ENCODE data around the gene RAI1.
"Not testable (repeated sequence)": the region's sequence is repeated elsewhere in the genome, so short reads cannot be mapped to it uniquely, and the experiment has no call there.

Gene RAI1

DNA sequence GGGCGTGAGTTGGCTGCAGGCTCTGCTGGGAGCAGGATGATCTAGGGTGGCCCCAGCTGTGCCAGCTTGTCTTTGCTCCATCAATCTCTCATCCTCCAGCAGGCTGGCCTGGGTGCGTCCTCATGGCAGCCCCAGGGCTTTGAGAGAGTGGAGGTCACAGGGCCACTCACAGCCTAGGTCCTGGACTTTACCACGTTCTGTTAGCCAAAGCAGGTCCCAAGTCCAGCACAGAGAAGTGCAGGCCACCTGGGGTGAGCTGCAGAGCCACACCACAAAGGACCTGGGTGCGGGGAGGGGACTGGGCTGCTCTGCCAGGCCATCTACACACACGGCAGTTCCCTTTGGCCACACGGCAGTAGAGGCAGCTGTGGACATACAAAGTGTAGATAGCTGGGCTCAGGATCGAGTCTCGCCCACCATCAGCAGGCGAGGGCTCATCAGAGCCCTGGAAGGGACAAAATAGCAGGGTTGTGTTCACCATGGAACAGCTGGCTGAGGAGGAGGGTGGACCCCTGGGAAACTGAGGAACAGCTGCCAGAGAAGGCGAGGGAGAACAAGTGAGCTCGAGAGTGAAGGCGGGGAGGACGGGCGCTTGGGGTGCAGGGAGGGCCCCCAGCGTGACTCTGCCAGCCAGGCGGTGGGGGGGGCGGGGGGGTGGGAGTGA, 125.5 kb downstream of the RAI1 start:
- DNase-seq = no peak

DNA sequence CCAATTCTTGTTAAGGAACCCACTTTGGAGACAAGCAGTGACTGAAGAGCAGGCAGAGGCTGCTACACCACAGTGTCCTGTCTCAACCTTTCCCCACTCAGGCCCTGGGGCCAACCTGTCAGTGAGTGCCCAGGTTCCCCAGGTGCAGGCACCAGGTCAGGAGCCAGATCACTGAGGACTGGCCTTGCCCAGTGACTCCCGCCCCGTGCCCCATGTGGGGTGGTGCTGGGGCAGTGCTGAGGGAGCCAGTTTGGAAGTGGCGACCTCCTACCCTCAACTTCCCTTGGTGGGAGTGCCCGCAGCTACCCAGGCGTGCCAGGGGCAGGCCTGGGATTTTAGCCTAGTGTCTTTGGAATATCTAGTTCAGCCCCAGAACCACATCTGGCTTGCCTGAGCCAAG, 126.2 kb downstream of the RAI1 start:
- DNase-seq = no peak

DNA sequence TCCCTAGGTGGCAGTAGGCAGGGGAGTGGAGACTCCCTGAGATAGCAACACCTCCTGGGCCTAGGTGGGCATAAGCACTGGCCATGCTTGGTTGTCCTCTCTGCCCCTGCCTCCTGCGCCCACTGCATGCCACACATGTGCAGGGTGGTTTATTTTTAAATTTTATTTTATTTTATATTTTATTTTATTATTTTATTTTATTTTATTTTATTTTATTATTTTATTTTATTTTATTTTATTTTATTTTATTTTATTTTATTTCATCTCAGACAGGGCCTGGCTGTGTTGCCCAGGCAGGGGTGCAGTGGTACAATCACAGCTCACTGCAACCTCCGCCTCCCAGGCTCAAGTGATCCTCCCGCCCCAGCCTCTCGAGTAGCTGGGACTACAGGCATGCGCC, 126.9 kb downstream of the RAI1 start:
- not testable (repeated sequence) for DNase-seq

DNA sequence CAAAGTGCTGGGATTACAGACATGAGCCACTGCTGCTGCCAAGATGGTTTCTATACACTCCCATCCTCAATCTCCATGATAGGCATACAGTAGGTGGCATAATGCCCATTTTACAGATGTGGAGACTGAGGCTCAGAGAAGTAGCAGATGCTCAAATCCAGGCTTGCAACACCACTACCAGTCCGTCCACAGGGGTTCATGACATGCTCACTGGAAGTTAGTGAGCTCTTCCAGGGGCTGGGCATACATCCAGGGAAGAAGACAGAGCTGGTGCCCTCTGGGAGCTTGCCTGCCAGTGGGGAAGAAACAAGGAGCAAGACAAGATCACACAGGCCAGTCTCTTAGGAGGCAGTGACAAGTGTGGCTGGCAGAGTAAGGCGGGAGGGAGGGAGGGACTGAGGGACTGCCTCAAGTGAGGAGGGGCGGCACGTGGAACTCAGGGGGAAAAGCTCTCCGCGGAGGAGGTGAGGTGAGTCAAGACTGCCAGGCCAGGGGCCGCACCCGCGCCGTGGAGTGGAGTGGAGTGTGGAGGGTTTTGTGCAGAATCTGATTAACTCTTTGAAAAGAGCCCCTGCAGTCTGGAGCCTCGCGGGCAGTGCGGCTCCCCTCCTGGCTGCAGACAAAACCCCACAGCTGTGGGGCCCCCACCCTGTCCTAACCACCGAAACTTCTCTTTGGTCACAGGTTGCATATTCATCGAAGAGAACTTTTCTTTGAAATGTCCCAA, 127.6 kb downstream of the RAI1 start:
- no peak for DNase-seq

DNA sequence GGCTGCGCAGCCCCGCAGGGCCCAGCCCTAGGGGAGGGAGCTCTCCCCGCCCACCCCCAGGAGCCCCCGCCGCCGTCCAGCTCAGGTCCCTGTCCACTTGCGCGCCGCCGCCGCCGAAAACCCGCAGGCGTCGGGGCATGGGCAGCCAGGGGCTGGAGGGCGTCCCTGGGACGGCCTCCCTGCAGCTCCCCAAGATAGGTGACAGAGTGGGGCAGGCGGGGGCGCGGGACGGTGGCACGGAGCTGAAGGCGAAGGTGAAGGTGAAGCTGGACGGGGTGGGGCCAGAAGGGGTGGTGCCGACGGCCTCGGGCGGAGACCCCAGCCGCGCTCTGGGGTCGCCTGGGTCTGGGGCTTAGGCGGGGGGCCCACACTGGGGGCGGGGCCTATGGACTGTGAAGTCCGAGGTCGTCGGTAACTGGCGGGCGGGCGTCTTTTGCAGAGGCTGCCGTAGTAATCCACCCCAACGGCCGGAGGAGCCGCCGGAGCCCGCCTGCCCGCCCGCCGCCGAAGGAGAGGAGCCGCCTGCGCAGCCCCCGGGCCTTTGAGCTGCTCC, 128.3 kb downstream of the RAI1 start:
- DNase-seq = no peak

DNA sequence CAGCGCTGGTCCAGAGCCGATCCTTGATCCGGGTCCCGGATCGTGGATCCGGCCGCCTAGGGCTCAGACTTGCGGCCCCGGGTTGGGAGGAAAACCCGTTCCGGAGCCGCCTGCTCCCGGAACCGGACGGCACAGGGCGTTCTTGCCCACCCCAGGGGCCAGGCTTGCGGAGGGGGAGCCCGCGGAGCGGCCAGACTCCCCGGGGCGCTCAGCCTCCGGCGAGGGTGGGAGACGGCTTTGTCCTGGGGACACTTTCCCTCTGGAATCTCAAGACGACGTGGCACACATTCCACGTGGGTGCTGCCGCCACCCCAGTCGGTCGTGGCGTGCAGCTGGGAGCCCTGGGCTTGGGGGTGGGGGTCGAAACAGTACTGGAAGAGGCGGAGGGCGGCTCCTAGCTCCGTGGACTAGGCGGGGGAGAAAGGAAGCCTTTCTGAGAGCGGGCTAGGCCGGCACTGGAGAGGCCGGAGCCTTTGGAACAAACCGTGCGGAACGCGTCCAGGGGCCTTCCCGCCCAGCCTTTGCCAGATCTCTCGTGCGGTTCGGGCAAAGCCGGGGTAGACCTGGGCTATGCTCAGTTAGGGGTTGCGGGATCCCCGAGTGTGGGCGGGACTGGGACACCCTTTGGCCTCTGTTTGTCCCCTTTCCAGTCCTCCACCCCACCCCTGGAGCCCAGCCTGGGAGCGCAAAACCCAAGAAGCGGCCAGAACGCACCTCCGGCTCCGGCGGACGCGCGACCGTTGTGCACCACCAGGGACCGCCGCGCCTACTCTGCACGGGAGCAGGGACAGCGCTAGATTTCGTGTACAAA, 129.0 kb downstream of the RAI1 start:
- no peak for DNase-seq

DNA sequence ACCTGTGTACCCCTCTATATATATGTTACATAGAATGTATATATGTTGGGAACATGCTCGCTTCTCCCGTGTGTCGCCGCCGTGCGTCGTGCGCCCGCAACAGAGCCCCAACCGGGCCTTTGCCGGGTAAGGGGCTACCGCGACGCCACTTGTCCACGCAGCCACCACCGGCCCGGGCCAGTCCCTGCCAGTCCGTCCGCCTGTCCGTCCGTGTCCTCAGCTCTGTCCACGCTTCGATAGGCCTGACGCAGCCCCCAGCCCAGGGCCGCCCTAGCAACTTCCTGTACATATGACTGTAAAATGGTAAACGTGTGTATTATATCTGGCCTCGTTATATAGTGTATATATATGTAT, 129.6 kb downstream of the RAI1 start:
- no peak for DNase-seq

DNA sequence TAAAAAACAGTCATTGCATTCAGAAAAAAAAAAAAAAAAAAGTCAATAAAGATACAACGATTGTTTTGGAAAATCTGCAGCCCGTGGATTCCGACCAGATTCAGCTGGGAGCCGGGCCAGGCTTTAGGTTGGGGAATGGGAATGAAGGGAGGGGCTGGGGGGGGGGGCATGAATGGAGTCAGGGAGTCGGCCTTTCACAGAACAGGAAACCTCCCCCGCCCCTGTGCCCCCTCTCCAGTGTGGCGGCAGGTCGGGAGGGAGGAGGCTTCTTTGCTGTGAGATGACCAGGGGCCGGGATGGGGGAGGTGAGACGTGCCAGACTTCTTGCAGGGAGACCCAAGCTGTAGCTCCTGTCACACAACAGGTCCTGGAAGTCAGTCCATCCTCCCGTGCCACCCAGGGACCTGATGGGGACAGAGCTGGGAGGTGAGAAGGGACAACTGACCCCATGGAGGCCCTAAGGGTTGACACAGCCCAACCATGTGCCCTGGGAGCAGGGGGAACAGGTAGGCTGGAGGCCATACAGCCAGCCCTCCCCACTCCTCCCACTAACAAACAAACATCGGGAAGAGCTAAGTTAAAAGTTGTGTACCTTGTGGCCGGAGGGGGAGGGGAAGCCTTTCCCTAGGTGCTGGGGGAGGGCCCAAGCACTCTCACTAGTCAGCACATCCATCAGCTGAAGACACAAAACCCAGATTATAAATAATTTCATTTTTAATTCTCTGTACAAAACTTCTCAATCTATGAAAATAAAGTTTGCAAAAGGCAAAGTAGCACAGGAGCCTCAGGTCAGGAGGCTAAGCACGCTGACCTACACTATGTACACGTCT, 130.3 kb downstream of the RAI1 start:
- no peak for DNase-seq

DNA sequence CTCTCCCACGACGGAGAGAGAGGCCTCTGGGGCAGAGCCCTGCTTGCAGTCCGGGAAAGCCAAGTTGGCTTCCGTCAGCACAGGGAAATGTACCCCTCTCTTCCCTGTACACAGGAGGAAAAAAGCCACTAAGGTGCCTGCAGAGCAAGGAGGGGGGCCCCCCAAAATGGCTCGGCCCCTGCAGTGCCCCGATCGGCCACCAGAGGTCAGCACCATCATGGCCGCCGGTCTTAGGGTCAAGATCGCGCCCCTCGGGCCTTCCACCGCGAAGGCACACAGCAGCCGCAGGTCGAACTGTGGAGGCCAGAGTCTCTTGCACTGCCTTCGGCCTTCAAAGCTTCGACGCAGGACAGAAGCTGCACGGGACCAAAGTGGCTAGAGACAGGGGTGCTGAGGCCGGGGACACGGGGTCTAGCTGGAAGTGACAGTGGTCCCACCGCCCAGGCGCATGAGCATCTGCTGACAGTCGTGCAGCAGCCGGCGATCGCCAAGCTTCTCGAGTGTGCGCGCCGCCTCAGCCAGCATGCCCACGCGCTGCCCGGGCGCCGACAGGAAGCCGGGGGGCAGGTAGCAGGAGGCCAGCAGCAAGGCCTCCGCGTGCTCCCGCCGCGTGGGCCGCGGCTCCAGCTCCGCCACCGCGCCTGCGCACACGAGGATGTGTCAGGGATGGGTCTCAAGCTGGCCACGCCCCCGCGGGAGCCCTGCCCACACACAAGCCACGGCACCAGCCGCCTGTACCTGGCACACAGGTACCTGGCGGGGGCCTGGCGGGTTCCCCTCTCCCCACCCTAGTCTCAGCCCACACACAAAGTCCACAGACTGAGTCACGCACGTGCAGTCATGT, 131.2 kb downstream of the RAI1 start:
- no peak for DNase-seq

DNA sequence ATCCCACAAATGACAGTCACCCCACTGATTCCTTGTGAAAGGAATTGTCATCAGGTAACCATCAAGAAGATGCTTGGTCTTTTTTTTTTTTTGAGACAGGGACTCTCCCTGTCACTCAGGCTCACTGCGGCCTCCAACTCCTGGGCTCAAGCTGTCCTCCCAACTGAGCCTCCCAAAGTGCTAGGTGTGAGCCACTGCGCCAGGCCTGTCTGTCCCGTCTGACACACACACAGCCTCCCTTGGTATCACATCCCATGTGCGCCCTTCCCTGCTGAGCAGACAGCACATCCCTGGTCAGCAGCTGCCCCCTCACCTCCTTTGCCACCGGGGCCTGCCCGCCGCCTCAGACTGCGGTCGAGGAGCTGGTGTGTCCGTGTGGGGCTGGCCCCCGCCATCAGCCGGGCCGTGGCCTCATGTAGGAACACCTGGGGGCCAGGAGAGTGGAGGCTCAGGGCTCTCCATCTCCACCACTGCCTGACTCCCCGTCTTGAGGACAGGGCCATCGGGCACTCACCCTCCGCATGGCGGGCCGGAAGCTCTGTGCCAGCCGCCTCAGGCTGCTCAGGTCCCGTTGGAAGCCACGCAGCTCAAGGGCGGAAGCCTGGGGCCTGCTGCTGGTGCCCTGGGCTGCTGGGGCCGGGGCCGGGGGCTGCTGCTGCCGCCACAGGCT, 131.9 kb downstream of the RAI1 start:
- DNase-seq = no peak

DNA sequence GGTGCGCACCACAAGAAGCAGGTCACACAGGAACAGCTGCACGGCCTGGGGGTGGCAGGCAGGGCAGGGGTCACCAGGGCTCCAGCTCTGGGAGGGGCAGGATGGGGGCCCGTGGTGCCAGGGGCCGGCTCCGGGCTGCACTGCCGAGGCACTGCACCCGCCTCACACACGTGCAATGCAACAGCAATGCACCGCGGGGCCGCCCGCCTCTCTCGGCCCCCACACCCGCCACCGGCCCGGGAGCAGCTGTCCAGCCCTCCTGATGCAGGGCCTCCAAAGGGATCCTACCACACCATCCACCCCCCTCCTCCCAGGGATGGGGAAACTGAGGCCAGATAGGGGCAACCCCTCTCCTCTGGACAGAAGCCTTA, 132.5 kb downstream of the RAI1 start:
- no peak for DNase-seq

DNA sequence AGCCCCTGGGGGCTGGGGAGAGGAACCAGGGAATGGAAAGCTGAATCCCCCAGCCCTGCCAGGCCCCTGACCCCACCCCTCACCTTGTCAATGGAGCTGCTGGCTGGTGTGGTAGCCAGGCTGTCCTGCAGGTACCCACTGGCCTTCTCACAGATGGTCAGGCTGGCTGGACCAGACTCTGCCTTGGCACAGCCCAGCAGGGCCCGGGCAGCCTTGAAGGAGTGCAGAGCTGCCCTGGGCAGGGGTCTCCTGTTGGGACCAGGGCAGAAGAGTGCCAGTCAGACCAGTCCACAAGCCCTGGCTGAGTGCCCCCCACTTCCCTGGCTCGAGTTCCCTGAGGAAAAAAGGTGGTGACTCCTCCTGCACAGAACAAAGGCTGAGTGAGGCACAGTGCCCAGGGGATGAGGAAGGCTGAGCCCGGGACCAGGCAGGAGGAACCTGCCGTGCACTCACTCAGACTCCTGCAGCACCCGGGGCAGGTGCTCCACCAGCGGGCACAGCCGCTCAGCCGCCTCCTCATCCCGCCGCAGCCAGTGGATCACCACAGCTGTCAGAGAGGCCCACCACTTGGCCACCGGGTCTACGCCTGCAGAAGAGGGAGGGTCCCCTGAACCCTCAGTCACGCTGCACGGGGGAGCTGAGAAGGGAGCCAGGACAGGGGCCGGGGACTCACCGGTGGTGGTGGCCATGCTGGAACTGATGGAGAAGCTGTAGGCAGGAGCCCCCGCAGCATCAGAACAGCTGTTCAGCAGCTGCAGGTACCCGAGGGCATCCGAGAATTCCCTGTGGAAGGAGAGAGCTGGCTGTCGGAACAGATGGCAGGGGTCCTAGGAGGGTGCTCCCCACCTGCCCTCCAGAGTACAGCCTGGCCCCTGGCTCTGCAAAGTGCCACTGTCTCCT, 133.2 kb downstream of the RAI1 start:
- no peak for DNase-seq

DNA sequence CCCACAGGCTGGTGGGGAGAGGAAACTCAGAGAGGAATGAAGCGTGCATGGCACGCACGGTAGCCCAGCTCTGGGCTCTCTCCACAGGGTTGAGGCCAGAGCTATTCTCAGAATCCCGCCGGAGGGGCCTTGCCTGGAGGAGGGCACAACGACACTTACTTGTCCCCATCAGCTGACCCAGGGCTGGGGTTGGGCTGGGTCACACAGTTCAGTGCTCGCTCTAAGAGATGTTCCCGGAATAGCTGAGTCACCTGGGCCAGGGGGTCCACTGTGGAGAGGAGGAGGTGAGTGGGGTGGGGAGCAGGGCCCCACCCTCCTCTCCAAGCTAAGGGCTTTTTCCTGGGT, 133.8 kb downstream of the RAI1 start:
- DNase-seq = no peak

DNA sequence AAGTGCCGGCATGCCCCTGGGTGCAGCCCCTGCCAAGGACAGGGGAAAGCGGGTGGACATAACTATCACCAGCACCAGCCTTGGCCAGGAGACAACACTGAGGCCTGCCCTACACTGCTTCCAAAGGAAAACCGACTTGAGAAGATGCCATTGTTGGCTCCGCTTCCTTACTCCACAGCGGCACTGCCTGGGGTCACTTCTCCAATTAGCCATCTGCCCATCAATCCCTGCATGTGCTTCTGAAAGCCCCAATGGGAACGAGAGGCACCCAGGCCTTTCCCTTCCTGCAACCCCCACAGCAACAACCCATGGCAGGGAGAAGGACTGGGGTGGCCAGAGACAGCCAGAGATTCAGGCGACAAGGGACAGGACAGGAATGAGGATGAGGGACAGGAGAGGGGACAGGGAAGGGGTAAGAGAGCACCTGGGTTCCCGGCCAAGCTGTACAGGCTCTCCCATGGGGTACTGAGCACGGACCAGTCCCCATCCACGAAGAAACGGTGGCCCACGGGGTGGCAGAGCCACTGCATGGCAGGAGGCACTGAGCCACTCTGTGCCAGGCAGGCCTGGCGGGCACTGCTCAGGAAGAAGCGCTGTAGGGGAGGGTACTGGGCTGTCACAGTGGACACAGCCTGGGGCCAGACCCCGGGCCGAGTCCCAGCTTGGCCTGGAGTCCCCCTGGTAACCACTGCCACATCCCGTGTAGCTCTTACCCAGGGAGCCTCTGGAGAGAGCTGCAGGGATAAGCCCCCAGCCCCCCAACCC, 134.4 kb downstream of the RAI1 start:
- no peak for DNase-seq

DNA sequence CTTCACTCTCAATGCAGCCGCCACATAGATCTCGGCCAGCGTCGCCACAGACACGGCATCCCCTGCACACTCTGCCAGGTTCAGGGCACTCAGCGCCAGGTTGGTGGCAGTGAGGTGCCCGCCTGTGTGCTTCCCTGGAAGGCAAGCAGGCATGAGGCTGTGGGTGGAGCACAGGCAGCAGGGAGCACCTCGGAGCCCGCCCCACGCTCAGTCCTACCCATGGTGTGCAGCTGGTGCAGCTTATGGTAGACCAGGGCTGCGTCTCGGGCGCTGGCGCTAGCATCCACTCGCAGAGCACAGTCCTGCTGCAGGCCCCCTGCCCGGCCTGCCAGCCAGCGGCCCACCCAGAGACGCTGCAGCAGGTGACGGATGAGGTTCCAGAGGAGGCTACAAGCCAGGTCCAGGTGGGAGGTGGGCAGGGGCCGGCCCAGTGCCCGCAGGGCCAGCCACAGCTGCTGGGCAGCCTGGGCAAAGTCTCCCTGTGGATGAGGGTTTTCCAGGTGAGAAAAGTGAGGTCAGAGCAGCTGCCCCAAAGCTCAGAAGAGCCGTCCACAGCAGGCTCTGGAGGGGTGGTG, 135.1 kb downstream of the RAI1 start:
- DNase-seq = no peak

DNA sequence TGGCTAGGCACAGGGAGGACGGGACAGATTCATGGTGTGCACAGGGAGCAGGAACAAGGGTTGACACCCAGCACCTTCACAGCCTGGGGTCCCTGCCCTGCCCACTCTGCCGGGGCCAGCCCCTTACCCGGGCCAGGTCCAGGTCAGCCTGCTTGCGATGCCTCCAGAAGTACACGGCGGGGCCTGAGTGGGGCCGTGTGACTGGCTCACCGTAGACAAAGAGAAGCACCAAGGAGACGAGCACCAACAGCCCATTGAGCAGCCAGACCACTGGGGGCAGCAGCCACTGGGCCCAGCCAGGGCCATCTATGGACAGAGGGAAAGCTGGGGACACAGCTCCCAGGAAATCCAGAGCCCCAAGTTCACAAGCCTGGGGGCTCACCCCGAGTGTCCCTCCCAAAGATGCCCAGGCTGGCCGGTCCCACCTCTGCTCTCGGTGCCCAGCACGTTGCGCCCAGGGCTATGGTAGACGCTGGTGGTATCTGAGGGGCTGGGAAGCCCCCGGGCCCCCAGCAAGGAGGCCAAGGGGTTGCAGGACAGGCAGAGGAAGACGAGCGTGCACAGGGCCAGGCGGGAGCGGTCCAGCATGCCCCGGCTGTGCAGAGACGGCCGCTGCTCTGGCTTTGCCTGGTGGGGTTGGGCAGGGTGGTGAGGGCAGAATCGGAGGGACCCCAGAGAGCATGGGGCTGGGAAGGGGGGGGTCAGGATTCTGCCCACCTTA, 135.7 kb downstream of the RAI1 start:
- DNase-seq = no peak

DNA sequence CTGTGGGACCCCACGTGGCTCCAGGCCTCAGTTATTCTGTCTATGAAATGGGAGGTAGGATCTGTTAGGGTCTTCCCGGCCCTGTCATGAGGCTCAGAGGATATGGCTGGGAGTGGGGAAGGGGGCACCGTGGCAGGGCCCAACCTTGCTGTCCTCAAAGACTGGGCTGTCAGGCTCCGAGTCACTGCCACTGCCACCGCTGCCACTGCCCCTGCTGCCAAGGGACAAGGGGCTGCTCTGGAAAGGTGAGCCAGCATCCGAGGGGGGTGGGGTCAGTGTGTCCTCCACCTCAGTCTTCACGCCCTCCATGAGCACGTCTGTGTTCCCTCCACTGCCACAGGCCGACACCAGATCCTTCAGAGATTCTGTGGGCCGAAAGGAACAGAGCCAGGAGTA, 136.3 kb downstream of the RAI1 start:
- no peak for DNase-seq

DNA sequence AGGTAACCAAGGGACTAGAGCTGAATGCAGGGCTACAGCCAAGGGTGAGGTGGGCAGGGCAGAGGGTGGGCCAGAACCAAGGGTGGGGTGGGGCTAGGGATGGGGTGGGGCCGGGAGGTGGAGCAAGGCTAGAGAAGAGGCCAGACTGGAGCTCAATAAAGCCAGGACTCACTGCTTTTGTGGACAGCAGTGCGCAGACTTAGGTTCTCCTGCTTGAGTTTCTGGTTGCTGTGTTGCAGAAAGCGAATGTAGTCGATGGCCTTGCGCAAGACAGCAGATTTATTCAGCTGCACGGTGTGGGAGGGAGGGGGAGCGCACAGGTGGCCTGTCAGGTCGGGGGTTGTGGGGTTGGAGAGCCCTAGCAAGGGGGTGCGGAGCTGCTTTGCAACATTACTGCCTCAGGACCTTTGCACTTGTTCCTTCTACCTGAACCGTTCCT, 136.8 kb downstream of the RAI1 start:
- no peak for DNase-seq

DNA sequence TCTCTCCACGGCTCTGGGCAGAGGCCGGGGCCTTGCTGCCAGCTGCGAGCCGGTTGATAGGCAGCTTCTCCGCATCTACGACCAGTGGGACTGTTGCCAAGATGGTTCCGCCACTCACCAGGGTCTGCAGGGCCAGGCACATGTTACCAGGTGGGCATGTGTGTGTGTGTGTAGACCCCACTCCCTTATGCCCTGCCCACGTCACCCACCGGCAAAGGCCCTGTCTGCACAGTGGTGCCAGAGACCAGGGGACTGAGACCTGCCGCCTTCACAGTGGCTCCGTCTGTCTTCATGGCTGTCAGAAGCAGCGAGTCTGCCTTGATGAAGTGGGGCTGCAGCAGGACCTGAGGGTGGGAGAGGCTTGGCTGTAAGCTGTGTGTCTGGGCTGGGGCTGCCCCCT, 137.9 kb downstream of the RAI1 start:
- DNase-seq = no peak

Data from NCI-H187 treated with DMSO at 0.1 percent for 48 hours (cell line).